Activated CD8-positive, alpha-beta memory T cell treated with anti-CD3 and anti-CD28 coated beads for 48 hours (primary cell): ENCODE data around the gene PCSK6.
"Not testable (repeated sequence)": the region's sequence is repeated elsewhere in the genome, so short reads cannot be mapped to it uniquely, and the experiment has no call there.

Experiments
- DNase-seq, 3 experiments: peaks; one replicate each; pipeline ENCODE4 v3.0.0-alpha.2; 2020; ENCODE audit warnings: low read depth in 2 of 3, low spot score in 2 of 3

Gene PCSK6

DNA sequence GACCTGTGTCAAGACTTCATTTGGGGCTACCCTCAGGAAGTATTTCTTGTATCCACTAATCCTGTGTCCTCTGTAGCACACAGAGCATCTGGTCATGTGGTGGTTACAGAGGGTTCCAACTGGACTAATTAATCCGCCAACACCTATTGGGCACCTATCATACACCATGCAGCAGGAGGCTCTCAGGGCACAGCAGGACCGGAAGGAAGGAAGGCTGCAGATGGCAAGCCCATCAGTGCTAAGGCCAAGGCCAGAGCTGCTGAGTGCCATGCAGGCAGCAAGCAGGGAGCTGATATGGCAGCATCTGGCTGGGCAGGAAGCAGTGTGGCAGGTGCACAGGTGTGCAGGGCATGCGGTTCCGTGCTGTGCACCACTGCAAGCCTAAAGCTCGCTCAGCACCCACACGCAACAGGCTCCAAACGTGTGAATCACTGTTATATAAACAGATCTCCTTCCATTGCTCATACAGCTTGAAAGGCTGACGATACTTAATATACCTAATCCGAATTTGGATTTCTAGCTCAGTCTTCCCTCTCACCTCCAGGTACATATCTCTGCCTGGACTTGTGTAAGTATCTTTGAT lies 130.1 kb downstream of the PCSK6 start:
- DNase-seq = no peak

DNA sequence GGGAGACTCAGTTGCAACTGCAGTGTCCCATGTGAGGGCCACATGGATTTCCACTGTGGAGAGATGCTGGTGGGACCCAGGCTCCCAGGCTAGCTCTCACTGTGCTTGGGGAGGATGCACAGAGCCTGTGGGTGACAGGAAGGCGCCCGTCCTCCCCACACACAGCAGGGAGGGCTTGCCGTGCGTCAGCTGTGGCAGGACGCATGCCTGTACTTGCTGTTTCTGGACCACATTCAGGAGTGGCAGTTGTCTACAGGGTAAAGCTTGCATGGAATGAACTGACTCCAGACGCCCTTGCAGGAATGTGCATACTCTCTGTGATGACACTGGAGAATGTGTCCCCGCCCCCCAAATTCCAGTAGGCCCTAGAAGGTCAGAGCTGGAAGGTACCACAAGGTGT lies 130.6 kb downstream of the PCSK6 start:
- DNase-seq = no peak

DNA sequence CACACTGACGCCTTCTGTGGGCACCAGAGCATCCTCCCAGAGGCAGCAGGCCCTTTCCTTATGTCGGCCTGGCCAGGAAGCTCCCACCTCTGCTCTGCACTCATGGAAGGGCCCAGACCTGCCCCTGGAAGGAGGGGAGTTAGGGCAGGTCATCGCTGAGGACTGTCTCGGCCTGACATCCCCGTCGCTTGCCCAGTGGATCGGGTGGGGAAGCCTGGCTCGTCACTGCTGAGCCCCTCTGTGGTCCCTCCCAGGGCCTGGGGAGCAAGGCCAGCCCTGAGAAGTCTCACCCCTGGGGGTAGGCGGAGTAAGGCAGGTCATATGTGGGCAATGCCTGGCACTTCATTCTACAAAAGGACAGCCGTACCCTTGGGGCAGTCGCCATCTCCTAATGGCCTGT lies 131.6 kb downstream of the PCSK6 start:
- no peak for DNase-seq

DNA sequence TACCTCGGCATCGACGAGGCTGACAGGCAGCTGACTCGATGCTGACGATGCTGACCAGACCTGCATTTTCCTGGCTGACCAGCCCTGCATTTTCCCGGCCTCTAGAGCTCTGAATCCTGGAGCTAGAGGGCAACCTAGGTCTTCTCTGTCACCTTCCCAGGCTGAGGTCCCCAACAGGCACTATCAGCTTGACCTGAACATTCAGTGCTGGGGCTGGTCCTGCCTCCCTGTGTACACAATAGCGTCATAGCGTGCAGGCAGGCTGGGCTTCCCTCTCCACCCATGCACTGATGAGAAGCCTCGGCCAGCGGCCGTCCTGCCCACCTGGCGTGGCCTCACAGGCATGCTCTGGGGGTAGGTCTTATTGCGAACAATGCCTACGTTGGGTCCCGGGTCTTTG lies 132.2 kb downstream of the PCSK6 start:
- DNase-seq = no peak

DNA sequence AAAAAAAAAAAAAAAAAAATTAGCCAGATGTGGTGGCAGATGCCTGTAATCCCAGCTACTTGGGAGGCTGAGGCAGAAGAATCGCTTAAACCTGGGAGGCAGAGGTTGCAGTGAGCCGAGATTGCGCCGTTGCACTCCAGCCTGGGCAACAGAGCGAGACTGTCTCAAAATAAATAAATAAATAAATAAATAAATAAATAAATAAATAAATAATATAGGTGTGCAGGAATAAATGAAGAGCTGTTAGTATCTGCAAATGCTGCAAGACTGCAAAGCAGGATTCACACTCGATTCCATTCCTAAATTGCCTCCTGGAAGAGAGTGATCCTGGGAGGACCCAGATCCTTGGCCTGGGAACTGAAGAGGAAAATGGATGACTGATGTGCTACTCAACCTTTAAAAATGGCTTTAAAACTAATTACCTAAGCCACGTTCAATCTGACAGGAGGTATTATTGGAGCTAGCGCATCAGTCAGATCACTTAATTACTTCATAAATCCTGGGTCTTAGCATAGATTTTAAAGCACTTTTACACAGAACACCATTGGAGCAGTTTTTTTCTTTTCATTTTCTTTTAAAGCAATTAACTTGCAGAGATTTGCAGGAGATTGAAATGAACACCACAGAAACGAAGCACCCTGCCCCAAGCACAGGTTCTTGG lies 132.9 kb downstream of the PCSK6 start:
- DNase-seq = not testable (repeated sequence)

DNA sequence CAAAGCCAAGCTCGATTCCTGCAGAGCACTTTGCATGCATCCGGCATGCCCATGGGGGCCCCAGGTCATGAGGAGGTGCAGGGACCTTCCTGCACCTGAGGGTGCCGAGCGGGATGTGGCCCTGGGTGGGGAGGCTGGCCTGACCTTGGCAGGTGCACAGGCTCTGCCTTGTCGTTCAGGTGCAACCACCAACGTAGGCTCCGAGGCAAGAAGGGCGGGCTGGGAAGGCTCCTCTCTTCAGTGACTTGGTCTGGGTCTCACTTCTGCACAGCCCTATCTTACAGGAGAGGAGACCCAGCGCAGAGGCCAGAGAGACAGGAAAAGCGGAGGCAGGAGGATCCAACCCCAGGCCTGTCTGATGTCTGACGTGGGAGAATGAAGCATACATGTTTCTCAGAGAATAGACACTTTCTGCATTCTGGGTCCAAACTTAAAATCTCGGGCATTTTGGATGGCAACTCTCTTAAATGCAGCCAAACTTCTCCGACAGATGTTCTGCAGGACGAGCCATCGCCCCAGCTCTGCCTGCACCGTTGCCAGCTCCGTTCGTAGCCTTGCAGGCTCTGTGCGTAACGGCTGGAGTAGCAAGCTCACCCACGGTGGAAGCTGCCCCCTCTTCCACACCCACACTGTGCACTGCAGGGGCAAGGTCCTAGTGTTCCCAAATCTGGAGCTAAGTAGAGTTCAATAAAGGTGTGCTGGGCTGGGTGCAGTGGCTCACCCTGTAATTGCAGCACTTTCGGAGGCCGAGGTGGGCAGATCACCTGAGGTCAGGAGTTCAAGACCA lies 133.6 kb downstream of the PCSK6 start:
- DNase-seq = no peak

DNA sequence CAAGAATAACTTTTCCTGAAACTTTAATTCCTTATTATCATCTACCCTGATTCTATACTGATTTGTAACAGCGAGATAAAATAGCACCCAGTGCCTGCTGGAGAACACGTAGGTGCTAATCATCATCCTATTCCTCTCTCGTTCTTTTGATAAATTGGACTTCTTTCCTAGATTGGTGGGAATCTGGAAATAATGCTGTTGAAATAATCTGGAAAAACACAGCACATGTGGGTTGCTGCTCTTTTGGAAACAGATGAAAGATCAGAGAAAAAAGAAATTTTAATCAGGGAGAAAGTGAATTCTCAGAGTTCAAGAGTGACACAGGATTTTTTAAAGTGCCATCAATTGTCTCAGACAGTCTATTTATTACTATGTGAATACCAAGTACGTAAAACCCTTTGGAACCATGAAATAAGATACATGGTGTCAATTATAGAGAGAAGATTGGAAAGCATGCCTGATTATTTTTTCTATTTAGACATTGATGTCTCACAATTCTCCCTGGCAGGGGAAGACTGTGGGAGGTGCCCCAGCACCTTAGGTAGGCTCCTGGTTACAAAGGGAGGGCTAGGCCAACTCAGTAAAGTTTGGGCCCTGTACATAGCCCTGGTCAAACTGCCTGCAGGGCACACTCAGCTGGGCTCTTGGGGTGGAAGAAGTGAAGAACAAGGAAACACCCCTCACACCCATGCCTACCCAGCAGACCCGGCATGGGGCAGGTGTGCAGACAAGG lies 134.4 kb downstream of the PCSK6 start:
- no peak for DNase-seq

DNA sequence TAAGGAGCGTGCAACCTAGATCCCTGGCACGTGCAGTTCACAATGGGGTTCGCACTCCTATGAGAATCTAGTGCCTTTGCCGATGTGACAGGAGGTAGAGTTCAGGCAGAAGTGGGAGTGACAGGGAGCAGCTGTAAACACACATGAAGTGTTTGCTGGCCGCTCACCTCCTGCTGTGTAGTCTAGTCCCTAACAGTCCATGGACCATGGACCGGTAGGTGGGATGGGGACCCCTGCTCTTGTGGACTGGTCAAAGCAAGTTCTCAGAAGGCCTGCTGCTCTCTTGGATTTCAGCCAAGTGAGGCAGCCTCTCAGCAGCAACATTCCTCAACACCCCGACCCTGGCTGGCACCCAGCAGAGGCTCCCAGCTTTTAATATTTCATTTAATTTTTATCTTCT lies 136.3 kb downstream of the PCSK6 start:
- DNase-seq = no peak

DNA sequence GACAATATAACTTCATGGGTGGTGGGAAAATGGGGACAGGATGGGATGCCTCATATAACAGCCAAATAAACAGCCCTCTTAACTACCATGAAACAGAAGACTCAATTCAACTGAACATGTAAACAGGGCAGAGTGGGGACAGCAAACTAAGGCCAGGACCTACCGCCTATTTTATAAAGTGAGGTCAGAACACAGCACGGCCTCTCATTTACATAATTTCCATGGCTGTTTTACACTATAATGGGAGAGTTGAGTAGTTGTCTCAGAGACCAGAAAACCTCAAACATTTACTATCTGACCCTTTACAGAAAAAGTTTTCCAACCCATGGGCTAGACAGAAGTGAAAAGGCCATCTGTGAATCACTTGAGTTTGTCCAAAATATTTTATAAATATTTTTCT lies 137.8 kb downstream of the PCSK6 start:
- no peak for DNase-seq

DNA sequence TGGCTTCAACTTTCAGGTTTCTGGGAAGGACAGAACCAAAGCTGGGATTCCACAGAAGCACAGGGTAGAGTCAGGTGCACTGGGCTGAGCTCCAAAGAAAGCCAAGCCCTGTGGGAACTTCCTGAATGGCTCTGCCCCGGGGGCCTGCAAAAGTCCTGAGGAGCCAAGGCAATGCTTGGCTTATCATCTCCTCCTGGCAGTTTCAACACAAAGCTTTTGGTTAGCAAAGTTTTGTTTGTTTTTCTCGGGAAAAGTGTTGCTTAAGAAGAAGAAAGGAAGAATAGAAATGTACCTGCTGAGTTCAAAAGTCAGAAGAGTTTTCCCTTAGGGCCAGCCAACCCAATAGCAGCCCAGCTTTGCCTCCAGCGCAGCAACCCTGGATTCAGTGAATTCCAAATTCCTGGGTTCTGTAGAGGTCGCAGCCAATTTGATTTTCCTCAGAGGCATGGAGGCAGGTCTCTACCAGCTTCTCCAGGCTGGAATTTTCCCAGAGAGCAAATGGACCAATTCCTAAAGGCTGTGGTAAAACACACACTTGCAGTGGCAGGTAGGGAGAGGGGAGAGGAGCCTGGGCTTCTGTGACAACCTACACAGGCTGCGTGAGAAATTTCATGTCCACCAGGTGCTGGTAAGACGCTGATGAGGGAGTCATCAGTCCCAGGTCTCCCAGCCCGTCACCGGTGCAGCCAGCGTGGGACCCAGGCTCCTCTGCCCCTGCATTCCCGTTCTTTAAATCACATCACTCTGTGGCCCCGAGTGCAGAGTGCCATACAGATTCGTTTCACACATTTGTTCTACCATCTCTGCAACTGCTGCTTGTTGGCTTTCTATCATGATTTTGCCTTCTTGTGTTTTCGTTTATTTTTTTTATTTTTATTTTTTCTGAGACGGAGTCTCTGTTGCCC lies 140.2 kb downstream of the PCSK6 start:
- no peak for DNase-seq

DNA sequence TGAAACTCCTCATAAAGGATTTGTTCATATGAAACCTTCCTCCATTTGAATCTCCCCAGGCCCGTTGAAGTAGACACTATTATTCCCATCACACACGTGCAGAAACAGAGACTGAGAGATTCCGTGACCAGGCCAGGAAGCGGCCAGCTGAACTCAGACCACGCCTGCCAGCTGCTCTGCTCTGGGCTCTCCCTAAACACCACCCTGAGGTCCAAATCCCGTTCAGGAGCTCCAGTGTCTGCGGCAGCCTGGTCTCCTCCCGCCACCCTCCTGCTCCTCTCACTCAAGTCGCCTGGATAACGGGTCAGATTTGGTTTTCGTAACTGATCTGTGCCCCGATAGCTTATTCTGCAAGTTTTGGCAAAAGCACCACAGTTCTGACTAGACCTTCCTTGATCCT lies 140.9 kb downstream of the PCSK6 start:
- no peak for DNase-seq

DNA sequence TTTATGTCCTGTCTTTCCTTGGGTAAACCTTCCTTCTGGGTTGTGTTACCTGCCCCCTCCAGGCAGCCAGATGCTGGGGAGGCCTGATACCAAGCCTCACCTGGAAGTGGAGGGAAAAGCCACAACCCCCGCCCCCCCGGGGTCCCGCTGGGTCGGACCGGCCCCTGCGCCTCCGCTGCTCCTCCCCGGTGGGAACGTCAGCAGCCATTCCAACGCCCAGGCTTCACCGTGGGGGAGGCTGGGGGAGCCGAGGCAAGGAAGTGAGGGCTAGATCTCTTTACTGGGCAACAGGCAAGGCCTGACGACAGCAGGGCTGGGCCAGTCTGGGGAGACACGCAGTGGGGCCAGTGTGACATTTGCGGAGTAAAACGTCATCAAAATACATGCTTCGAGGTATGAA lies 141.5 kb downstream of the PCSK6 start:
- no peak for DNase-seq

DNA sequence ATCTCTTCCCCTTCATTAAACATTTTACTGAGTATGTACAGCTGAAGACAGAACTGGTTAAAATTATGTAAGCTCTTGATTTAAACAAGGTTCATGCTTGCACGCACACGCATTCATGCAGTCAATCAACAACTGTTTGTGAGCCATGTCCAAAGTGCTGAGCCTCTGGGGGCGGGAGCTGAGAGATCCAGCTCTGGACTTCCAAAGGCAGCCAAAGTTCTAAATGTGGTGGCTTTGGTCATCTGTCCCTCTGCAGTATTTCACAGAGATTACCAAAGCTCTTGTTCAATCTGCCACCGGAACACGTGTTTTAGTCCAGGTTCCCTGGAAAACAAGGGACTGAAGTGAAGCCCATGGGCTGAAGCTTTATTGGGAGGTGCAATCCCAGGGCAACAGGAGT lies 142.1 kb downstream of the PCSK6 start:
- no peak for DNase-seq

DNA sequence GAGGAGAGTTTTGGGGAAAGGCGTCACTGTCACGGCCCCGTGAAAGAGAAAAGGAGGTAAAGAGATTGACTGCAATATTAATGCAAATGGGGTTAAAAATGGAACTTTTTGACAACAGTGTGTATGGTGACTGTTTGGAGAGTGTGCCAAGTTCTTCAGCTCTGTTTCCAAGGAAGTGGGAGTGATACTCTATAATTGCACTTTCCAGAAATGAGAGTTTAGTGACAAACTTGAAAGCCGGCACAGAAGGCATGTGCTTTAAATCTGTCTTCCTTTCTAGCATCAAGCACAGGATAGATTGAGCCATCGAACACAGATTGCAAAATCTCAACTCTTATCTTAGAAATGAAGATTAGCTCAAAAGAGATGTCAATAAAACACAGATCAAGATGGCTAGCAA lies 142.6 kb downstream of the PCSK6 start:
- DNase-seq = no peak

DNA sequence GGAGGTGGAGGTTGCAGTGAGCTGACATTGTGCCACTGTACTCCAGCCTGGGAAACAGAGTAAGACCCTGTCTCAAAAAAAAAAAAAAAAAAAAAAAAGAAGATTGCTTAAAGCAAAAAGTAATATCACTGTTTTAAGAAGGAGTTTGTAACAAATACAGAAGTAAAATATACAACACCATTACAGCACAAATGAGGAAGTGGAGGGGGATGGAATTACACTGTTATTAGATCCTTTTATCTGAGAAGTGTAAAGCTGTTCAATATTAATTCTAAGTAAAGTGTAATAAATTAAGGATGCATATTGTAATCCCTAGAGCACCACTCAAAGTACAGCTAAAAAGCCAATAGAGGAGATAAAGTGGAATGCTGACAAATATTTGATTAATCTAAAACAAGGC lies 147.5 kb downstream of the PCSK6 start:
- DNase-seq = no peak

DNA sequence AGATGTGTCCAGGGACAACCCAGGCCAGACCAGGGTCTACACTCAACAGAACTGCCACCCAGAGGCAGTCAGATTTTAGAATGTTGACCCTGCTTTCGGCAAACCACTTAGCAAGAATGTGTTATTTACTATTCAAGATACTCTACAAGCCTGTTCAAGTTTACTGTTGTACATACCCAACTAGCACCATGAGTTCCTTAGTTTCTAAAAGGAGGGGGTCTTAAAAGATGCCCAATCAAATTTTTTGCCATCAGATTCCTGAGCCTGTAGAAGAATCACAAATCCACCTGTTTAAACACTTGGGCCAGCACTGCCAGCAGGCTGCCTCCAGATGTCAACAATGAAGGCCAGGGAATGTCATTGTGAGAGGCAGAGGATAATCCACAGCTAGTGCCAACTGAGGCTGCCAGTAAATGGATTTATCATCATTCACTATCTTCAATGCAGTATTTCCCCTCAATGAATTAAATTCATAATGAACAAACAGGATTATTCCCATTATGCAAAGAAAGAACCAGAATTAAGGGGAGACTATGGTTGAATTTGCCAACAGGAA lies 150.9 kb downstream of the PCSK6 start:
- DNase-seq = no peak

DNA sequence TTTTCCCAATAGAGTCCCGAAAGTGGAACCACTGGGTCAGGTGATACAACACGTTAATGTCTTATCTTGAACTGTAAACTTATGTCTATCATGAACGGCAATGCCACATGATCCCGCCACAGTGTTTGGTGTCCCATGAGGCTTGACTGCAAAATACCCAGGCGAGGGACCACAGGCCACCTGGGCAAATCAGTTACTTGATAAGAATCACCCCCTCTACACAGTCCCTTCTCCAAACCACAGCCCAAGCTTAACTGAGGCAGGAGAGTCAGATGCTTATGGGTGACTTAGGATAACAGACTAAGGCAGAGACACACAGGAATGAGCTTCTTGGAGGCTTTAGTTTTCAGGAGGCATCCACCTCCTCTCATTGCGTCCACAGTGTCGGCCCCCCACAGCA lies 151.5 kb downstream of the PCSK6 start:
- DNase-seq = no peak

DNA sequence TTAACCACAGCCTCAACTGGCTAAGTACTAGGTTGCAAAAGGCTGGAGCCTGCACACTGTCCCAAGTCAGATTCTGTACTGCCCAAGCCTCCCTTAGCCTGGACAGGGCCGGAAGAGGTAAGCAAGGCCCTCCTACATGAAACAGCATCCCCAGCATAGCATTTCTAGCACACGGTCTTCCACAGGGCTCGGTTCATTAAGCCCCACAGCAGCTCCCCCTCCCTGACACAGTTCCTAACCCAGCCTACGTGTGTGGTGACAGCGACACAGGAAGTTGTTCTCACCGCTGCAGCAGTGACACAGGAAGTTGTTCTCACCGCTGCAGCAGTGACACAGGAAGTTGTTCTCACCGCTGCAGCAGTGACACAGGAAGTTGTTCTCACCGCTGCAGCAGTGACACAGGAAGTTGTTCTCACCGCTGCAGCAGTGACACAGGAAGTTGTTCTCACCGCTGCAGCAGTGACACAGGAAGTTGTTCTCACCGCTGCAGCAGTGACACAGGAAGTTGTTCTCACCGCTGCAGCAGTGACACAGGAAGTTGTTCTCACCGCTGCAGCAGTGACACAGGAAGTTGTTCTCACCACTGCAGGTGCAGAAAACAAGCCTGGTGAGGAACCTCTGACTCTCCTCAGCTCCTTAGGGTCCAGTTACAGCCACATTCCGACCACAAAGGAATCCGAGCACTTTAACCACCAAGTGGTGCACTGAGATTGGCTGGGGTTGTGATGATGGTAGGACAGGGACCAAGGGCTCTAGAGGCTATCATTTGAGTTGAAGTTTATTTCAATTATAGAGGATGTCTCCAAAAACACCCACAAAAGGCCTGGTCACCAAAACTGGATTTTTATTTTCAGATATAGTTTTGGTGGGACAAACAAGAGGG lies 155.4 kb downstream of the PCSK6 start:
- DNase-seq = not testable (repeated sequence)

DNA sequence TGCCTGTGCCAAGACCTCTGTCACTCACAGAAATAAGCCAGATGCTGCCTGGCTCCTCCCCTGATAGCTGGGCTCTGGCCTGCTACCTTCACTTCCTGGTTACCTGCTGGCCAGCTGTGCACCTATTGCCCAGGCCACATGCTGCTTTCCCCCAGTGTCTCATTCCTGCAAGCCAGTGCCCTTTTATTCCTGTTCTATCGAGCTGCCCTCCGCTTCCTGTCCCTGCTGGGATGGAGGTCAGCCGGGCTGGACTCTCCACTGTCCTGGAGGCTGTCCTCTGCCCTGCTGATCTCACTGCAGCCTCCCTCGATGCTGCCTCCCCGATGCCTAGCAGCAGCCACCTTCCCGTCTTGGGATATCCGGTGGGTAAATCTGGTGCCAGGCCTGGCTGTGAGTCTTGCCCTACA lies 157.4 kb downstream of the PCSK6 start:
- DNase-seq = no peak
